Bronchial epithelial cell (primary cell): ENCODE data around the gene TLCD3B. TPM values are rescaled to one million over a fixed set of nuclear protein-coding genes. Genes with fewer than 3 reads are reported as not detected.

ENCODE experiments used
- DNase-seq: peaks from one replicate; pipeline ENCODE4 v3.0.0-alpha.2; 2010; ENCODE audit warnings: low read depth
- FAIRE-seq: peaks from 2 replicates; lab custom pipeline; 2011; peaks lifted over from hg19 to GRCh38; lab: Jason Lieb, UNC
- H3K27me3 ChIP-seq: 2 replicates; pipeline ENCODE4 v1.5.1; 2011; ENCODE audit warnings: low read length; ENCODE audit not compliant: control insufficient read depth, insufficient read depth
- H3K36me3 ChIP-seq: 2 replicates; pipeline ENCODE4 v1.5.1; 2011; ENCODE audit warnings: low read length; ENCODE audit not compliant: control insufficient read depth, insufficient read depth
- H3K4me3 ChIP-seq: 2 replicates; pipeline ENCODE4 v1.5.1; 2011; ENCODE audit warnings: mild to moderate bottlenecking, low read depth, low read length, control low read depth
- total RNA-seq: library from RNA; depleted of rRNA; stranded (reverse); fragments of >200 nt; gene quantifications from 2 replicates; pipeline ENCODE4 v1.2.1, GENCODE V29; 2014
- TF ChIP-seq, protein P1 (sequence below): IDR thresholded peaks from 2 replicates; pipeline ENCODE4 v1.5.1; 2011; ENCODE audit warnings: mild to moderate bottlenecking, moderate library complexity, low read length, control low read depth, inconsistent platforms; ENCODE audit not compliant: insufficient read depth, severe bottlenecking

TLCD3B gene
- total RNA-seq, 1 donor from 2014 or later, result not detected

DNA sequence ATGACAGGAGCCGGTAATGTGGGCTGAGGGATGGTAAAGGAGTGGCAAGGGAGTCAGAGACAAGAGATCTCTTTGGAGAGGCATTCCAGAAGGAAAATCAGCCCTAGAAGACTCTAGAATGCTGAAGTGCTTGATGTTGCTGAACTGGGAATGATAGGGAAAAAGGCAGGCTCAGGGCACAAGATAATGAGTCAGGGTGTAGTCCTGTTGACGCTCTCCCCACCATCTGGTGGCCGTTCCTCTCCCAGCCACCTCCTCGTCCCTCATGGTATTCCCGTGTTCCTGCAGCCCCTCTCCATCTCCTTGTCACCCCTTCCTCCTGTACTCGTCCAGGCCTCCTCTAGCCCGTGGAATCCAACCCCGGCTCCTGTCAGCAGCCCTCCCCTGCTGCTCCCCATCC lies 23.4 kb upstream of the TLCD3B start:
- Histone ChIP-seq H3K36me3 (no peaks in the 10 kb centered on the region), H3K27me3 (no peaks in the 10 kb centered on the region), H3K4me3 (no peak overlapping the region)
- no peak for DNase-seq
- no peak for FAIRE-seq
- TF ChIP-seq, protein P1, sequence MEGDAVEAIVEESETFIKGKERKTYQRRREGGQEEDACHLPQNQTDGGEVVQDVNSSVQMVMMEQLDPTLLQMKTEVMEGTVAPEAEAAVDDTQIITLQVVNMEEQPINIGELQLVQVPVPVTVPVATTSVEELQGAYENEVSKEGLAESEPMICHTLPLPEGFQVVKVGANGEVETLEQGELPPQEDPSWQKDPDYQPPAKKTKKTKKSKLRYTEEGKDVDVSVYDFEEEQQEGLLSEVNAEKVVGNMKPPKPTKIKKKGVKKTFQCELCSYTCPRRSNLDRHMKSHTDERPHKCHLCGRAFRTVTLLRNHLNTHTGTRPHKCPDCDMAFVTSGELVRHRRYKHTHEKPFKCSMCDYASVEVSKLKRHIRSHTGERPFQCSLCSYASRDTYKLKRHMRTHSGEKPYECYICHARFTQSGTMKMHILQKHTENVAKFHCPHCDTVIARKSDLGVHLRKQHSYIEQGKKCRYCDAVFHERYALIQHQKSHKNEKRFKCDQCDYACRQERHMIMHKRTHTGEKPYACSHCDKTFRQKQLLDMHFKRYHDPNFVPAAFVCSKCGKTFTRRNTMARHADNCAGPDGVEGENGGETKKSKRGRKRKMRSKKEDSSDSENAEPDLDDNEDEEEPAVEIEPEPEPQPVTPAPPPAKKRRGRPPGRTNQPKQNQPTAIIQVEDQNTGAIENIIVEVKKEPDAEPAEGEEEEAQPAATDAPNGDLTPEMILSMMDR, result no peak

DNA sequence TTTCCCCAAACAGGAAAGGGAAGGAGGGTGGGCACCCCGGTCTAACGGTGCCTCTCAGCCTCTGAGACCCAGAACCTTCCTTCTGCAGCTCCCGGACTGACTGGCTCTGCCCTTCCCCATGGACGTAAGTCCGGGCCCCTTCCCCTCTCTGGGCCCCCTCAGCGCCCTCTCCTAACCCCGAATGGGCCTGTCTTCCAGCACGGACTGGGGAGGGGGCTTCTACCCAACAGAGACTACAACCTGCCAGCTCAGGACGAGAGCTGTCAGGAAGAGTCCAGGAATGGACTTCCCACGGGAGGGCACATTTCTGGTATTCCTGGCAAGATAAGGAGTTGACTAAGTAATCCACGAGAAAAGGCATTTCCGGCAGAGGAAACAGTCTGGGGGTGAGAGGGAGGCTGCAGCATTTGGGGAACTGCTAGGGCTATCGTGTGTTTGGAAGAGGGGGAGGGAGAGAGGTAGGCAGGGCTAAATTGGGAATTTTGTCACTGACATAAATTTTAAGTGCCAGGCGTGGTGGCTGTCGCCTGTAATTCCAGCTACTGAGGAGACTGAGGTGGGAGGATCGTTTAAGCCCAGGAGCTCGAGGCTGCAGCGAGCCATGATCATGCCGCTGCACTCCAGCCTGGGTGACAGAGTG lies 22.4 kb upstream of the TLCD3B start:
- no peak for FAIRE-seq
- peak overlapping the region; percentile 58 for H3K4me3 ChIP-seq
- DNase-seq, result peak; percentile 41
- TF ChIP-seq, protein P1, result no peak
- H3K36me3 ChIP-seq, result no peaks in the 10 kb centered on the region
- no peaks in the 10 kb centered on the region for H3K27me3 ChIP-seq

DNA sequence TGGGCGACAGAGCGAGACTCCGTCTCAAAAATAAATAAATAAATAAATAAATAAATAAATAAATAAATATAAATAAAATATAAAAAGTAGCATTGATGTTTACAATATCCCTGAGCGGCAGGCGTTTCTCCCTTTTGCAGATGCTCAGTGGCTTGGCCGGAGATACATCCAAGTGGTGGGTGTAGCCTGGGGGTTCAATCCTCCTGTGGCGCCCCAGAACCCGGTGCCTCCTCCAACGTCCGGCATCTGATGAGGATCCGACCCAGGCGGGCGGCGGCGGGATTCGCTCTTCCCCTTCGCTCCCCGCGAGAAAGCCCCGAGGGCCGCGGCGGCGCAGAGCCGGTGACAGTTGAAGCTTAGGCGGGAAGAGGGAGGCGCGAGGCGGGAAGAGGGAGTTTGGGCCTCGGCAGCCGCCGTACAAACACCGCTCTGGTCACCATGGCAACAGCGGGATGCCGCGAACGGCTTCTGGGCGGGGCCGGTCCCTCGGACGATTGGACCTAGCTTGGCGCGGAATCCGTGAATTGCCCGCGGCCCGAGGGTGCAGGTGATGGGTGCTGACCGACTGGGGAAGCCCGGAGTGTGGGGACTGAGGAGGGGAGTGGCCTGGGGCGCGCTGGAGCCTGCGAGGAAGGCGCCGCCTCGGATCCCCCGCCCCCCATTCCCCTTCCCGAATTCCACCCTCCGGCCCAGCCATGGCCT lies 21.8 kb upstream of the TLCD3B start:
- DNase-seq (peak; percentile 76), FAIRE-seq (no peak)
- Histone ChIP-seq H3K27me3 (no peaks in the 10 kb centered on the region), H3K36me3 (no peaks in the 10 kb centered on the region), H3K4me3 (peak overlapping the region; percentile 58)
- TF ChIP-seq, protein P1, result no peak

- Histone ChIP-seq H3K27me3 (no peaks in the 10 kb centered on the region), H3K36me3 (no peaks in the 10 kb centered on the region), H3K4me3 (no peak overlapping the region)
- FAIRE-seq, result no peak
- TF ChIP-seq, protein P1, result no peak
- DNase-seq, result peak; percentile 39
These were observed 20.4 kb upstream of the TLCD3B start for GRCh38 chr16:30051518-30051917.

DNA sequence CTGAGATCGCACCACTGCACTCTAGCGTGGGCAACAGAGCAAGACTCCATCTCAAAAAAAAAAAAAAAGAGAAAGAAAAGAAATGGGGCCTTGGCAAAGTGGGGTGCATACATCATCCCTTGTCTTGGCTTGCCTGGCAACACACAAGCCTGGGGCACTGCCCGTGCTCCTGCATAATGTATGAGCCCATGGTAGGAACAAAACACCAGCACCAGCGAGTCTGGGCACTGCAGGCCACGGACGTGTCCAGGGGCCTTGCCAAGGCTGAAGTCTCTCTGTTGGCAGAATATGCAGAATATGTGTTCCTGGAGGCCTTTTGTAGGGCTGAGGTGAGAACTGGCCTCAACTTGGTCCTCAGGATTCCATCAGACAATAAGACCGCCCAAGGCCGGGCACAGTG lies 18.8 kb upstream of the TLCD3B start:
- TF ChIP-seq, protein P1, result no peak
- no peak overlapping the region for H3K4me3 ChIP-seq
- H3K36me3 ChIP-seq, result no peaks in the 10 kb centered on the region
- H3K27me3 ChIP-seq, result no peaks in the 10 kb centered on the region
- FAIRE-seq, result no peak
- DNase-seq, result no peak
